GM21576 (cell line): ENCODE data around the gene GNL3.

ENCODE experiments used
- ATAC-seq: cut with Tn5 transposase; IDR thresholded peaks from one replicate; pipeline ENCODE4 v1.9.1; 2021; ENCODE audit warnings: mild to moderate bottlenecking, moderate library complexity; ENCODE audit not compliant: unreplicated experiment

Gene GNL3

GRCh38 chr3:52688266-52688665 lies 2.4 kb downstream of the GNL3 start:
- ATAC-seq = no peak

DNA sequence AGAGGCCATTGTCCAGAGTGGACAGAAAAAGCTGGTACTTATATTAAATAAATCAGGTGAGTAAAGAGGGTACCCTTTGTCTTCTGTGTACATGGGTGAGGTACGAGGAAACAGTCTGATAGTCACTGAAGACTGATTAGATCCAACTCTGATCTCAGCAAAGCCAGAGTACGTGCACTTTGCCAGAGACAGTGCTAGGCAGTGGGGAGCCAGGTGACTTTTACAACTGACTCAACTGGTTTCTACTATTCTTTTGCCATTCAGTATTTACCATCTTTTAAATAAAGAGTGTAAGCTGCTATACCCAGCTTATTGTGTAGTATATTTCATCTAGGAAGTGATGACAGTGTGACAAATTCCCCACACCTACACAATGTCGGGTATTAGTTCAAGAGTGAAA lies 3.3 kb downstream of the GNL3 start:
- no peak for ATAC-seq

DNA sequence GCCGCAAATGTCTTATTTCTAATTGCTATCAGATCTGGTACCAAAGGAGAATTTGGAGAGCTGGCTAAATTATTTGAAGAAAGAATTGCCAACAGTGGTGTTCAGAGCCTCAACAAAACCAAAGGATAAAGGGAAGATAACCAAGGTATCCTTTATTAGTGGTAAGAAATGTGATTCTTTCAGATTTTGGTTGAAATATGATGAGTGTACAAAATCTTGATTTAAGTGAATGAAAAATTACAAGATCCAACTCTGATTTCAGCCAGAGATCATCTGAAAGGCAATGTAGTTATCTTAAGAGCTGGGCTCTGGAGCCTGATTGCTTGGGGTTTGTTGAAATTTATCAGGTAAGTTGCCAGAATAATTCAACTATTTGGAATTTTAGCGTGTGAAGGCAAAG lies 4.7 kb downstream of the GNL3 start:
- no peak for ATAC-seq

- no peak for ATAC-seq
Measured at GRCh38 chr3:52693071-52693470, 7.2 kb downstream of the GNL3 start.

- ATAC-seq = no peak
Measured at GRCh38 chr3:52694528-52695189, 8.8 kb downstream of the GNL3 start.

GRCh38 chr3:52695798-52696671 lies 10.2 kb downstream of the GNL3 start:
- no peak for ATAC-seq

DNA sequence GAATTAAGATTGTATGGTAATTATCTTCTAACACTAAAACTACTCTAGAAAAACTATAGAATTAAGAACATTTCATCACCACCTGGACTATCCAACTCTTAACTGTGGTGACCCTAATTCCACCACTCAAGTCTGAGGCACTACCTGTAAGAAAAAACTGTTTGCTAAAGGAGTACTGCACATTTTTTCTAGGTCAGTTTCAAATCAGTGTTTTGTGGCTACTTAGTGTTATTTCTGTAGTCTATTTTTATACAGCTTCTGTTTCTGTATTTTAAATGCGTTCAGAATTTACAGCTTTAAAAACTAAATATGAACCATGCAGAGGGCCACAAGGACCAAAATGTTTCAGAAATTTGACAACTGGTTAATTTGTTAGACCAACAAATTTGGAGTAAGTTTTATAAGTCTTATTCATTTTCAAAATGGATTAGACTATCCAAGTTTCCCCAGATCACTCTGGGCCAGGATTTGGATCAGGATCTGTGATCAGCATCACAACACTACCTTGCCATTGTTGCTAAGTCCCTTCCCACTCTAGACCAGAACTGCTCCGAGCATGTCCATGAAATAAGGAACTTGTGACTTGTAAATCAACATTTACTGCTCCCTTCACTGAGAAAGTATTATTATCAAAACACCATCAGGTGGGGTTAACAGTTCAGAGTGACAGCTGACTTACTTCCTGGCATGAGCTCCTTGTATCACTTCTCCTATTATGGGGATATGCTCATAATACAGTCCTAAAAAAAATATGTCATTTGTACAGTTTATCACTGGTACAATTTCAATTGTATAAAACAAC lies 11.2 kb downstream of the GNL3 start:
- ATAC-seq = no peak

DNA sequence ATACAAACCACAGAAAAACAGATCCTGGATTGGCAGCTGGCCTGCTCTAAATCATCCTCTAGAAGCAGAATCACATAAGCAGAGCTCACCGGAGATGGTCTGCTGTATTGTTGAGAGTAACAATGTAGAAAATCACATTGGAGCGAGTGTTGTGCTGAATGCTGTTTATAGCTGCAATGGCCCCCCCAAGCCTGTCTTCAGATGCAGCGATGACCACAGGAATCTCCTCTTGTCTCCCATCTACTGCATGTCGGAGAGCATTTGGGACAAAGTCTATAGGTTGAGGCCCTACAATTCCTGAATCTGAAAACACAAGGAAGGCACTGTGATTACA lies 11.8 kb downstream of the GNL3 start:
- no peak for ATAC-seq

DNA sequence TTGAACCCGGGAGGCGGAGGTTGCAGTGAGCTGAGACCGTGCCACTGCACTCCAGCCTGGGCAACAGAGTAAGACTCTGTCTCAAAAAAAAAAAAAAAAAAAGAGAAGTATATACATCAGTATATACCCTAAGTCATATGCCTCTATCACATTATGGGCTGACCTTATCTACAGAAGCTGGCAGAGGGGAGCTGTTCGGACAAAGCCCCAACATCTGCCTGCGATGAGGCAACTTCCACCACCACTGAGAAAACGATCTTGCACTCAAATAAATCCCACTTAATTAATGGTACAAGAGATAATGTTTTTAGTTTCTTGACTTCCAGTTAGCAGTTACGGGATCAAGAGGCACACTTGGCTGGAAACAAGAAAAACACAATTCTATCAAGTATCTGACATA lies 17.5 kb downstream of the GNL3 start:
- ATAC-seq = no peak

DNA sequence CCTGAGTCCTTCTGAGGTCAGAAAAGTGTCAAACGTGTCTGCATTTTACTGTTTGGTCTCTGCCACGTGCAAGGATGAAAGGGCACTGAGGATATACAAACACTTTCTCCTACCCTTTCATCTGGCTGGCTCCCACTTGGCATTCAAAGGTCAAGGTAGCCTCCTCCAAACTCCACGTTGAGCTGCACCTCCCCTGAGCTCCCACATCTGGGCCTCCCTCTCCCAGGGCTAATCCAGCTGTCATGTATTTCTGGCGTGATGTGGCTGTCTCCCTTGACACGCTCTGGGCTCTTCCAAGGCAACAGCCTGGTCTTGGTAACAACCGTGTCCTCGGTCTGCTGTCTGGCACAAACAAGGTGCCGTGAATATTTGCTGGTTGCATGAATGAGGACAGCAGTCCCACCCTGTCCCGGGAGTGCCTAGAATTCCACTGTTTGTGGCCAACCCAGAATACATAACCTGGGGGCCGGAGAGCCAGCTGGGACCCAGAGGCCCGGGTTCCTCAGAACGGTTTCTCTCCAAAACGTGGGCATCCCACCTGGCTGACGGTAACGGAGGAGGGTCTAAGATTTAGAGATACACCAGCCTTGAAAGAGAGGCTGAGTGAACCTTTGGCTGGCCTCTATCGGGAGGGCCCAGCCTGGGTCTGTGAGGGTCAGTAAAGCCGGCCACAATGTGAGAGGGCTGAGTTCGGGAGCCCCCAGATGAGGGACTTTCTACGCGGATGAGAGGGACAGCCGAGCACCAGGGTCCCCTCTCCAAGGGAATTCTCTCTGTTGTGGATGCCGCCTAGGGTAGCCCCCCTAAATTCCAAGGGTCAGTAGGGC lies 19.0 kb downstream of the GNL3 start:
- peak; percentile 4 for ATAC-seq

DNA sequence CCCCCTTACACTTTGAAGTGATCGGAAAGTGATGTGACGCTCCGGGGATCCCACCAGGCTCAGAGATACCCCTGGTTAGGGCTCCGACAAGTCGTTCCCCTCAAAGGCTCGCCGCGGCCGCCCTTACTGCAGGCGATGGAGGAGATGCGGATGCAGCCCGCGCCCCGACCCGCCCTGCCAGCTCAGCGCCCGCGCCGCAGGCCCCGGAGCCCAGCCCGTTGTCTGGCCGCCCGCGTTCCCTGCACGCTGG lies 19.5 kb downstream of the GNL3 start:
- ATAC-seq = no peak

DNA sequence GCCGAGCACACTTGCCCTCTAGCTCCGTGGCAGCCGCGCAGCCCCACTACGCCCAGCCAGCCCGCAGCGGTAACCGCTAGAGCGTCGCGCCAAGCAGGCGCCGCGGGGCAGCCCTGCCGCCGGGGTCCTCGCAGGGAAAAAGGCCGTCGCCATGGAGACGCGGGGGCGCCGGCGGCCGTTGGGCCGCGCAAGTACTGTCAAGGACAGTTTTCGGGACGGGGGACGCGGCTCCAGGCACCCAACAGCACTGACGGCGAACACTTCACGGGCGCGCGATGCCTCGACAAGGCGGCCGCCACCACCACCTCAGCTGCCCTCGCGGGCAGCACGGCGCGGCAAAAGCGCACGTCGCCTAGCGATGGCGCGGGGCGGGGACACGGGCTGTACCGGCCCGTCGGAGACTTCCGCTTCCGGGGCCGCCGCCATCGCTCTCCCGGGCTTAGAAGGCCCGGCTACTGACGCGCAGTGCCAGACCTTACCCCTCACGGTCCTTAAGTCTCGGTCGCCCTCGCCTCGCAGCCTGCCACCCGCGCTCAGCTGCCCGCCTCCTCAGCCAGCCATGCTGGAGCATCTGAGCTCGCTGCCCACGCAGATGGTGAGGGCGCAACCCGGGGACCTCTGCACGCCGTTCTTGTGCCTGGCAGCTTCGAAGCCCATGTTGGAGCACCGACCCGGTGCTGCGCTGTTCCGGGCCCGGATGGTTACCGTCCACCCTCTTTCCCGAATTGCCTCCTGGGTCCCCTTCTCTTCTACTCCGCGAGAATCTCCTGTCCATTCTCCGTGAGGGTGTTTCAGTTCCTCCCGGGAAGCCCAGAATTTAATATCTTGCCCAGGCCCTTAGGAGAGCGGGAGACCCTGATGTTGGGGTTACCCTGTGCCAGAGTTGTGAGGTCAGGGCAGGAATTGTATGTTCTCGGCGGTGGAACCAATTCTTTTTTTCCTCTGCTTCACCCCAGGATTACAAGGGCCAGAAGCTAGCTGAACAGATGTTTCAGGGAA lies 20.2 kb downstream of the GNL3 start, which contains the start of the genes GLT8D1 and SPCS1:
GLT8D1 (minus strand) TSS at position 104 of the 999 bp plus-strand sequence. CDS start 5,331 bp downstream, outside the sequence.
SPCS1 (plus strand) TSS at position 419 of the 999 bp plus-strand sequence; CDS start at position 560, 141 bp downstream.
- ATAC-seq = peak; percentile 67

DNA sequence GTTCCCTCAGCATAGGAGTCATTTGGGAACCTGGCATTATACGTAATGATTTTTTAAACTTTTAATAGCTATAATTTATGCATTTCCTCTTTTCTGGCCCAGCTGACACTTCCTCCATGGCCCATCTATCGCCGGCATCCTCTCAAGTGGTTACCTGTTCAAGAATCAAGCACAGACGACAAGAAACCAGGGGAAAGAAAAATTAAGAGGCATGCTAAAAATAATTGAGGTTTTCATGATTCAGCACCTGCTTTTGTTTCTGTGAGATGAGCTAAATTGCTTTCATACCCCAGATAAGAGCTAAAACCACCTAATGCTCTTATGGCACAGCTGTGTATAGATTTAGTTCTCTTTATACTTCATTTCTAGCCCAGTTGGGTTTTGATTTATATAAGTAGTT lies 21.8 kb downstream of the GNL3 start:
- no peak for ATAC-seq

DNA sequence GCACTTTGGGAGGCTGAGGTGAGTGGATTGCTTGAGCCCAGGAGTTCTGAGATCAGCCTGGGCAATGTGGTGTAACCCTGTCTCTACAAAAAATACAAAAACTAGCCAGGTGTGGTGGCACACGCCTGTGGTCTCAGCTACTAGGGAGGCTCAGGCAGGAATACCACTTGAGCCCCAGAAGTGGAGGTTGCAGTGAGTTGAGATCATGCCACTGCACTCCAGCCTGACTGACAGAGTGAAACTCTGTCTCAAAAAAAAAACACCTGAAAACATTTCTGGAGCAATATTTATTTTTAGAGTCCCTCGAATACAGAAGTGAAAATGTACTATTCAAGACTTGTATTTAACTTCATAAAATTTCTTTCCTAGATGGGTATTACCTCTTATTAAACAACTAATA lies 24.7 kb downstream of the GNL3 start:
- no peak for ATAC-seq

DNA sequence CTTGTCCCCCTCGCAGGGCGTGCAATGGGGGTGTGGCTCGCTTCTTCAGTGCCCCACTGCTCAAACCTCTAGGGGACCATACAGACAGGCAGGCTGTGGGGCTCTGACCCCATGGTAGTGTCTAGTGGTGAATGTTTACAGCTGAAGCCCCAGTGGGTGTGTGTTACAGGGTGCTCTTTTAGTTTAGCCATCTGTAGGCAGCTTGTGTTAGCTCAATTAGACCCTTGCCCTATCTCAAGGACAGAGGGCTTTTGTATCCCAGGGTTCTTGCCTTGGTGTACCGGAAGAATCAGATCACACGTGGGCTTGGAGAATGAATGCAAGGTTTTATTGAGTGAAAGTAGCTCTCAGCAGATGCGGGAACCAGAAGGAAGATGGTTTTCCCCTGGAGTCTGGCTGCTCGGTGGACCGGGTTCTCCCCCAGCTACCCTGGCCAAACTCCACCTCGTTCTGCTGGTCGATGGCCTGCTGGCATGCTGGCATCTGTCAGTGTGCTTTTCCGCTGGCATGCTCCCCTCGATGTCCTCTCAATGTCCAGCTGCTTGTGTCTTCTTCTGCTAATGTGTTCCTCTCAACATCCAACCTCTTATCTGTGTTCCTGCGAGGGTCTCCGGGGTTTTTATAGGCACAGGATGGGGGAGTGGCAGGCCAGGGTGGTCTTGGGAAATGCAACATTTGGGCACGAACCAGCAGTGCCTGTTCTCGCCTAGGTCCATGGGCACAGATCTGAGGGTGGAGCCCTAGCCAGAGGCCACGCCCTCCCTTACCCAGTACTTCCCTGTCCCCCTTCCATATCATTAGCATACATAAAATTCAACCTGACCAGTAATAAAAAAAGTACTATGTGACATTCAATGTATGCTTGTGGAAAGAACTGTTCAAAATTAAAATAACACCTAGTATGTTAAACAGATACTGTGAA lies 26.7 kb downstream of the GNL3 start:
- ATAC-seq = no peak

- no peak for ATAC-seq
Measured at GRCh38 chr3:52714335-52715302, 28.8 kb downstream of the GNL3 start.

GRCh38 chr3:52715714-52716305 lies 30.0 kb downstream of the GNL3 start:
- no peak for ATAC-seq
